GM06990 (cell line): ENCODE measurements around the gene SHANK1.

Source experiments
- DNase-seq: peaks from one replicate; pipeline ENCODE4 v3.0.0-alpha.2; 2011; ENCODE audit not compliant: insufficient read length; ENCODE audit errors: extremely low read depth
- H3K27me3 ChIP-seq: replicated peaks from 2 replicates; pipeline ENCODE4 v1.6.0; 2011; ENCODE audit warnings: low read length; ENCODE audit not compliant: control insufficient read depth, insufficient read depth
- H3K36me3 ChIP-seq: 2 replicates; pipeline ENCODE4 v1.5.1; 2011; ENCODE audit warnings: low read length; ENCODE audit not compliant: control insufficient read depth, insufficient read depth
- H3K4me3 ChIP-seq: replicated peaks from 2 replicates; pipeline ENCODE4 v1.5.1; 2011; ENCODE audit warnings: low read depth, mild to moderate bottlenecking, control low read depth, low read length
- CTCF ChIP-seq: IDR thresholded peaks from 2 replicates; pipeline ENCODE4 v1.5.1; 2011; ENCODE audit warnings: low read length, control low read depth, mild to moderate bottlenecking, inconsistent platforms; ENCODE audit not compliant: insufficient read depth, poor library complexity, severe bottlenecking

Gene SHANK1

DNA sequence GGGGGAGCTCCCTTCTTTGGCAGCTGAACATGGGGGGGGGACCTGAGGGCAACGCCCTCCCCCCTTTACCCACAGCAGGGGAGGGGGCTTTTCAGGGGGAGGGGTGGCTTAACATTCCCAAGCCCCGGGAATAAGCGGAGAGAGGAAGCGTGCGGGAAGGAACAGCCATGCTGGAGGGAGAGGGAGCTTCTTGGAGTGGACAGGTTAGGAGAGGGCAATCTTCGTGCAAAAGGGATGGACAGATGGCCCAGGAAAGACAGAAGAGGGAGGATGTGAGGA lies 59.6 kb downstream of the SHANK1 start:
- Histone ChIP-seq H3K27me3 (peaks cover 2% of the 10 kb centered on the region), H3K4me3 (no peak overlapping the region), H3K36me3 (no peaks in the 10 kb centered on the region)
- no peak for DNase-seq
- TF ChIP-seq CTCF: no peak

DNA sequence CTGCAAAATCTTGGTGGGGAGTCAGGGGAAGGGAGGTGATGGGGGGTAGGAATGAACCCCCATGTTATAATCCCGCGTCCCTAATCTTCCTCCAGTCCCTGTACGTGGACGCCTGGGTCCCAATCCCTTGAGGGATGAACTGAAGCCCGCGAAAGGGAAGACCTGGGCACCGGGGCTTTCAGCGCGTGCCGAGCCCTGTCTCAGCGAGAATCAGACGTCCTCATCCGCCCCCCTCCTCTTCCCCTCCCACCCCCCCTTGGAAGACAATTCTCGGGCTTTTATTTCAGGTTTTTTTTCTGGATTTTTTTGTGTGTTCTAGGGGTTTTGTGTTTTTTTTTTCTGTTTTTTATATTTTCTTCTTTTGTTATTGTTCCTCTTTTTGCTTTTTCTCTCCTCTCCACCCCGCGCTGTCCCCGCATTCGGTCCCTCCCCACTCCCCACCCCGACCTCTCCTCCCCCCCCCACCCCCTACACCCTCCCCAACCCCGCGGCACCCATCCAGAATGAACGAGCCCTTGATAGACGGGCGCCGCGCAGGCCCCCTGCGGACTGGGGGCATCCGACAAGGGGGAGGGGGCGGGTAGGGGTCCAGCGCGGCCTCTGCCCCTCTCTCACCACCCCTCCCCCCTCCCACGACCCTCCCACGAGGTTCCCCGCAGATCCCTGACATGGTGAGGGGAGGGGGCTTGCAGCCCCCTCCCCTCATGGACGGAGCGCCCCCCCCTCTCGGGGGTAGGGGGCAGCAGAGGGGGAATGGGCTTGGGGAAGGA lies 60.1 kb downstream of the SHANK1 start:
- no peak for DNase-seq

GRCh38 chr19:50658441-50659317 lies 60.9 kb downstream of the SHANK1 start:
- no peak for TF ChIP-seq CTCF
- DNase-seq: peak; percentile 61
- no peaks in the 10 kb centered on the region for H3K36me3 ChIP-seq
- H3K4me3 ChIP-seq: peak overlapping the region; percentile 32
- H3K27me3 ChIP-seq: peaks cover 2% of the 10 kb centered on the region

More for the DNA sequence above, 60.1 kb downstream of the SHANK1 start:
- Histone ChIP-seq H3K36me3 (no peaks in the 10 kb centered on the region), H3K4me3 (no peak overlapping the region), H3K27me3 (peaks cover 2% of the 10 kb centered on the region)
- TF ChIP-seq CTCF: no peak

GRCh38 chr19:50657712-50658440 lies 61.7 kb downstream of the SHANK1 start:
- Histone ChIP-seq H3K27me3 (peaks cover 2% of the 10 kb centered on the region), H3K36me3 (no peaks in the 10 kb centered on the region), H3K4me3 (no peak overlapping the region)
- TF ChIP-seq CTCF: no peak
- peak; percentile 86 for DNase-seq

DNA sequence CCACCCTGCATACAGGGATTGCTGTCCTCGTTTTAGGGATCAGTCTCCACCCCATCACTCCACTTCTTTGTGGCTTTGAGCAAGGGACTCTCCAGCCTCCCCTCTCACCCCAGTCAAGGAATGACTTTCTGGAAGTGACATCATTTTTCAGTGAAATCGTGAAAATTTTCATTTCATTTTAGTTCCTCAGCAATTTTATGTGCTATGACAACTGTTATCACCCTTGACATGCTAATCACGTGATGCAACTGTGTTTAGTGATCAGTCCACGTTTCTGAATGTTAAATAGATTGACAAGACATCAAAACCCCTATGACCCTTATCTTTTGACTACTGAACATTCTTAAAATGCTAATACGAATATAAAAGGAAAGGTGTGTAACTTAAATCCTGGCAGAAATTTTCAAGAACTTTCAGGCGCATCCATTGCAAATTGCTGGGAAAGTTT lies 62.4 kb downstream of the SHANK1 start:
- DNase-seq: no peak
- Histone ChIP-seq H3K27me3 (peaks cover 2% of the 10 kb centered on the region), H3K4me3 (no peak overlapping the region), H3K36me3 (no peaks in the 10 kb centered on the region)
- no peak for TF ChIP-seq CTCF
